Hepatocyte (in vitro differentiated cells): ENCODE results near the gene ARL15. TPM values are rescaled to one million over a fixed set of nuclear protein-coding genes. Genes with fewer than 3 reads are reported as not detected.

Source experiments
- DNase-seq: peaks from one replicate; pipeline ENCODE4 v3.0.0-alpha.2; 2016; ENCODE audit warnings: low spot score
- H2AFZ ChIP-seq: fragments of 200-600 bp; sonication (generic); 2 replicates; pipeline ENCODE4 v1.6.0; 2016; ENCODE audit warnings: antibody characterized with exemption, mild to moderate bottlenecking
- H3K27ac ChIP-seq: fragments of 200-600 bp; sonication (generic); 2 replicates; pipeline ENCODE4 v1.5.1; 2016; ENCODE audit warnings: mild to moderate bottlenecking
- H3K27me3 ChIP-seq: fragments of 200-600 bp; sonication (generic); 2 replicates; pipeline ENCODE4 v1.6.1; 2016
- H3K36me3 ChIP-seq: fragments of 200-600 bp; sonication (generic); replicated peaks from 2 replicates; pipeline ENCODE4 v1.5.1; 2016; ENCODE audit warnings: low read depth; ENCODE audit not compliant: insufficient read depth
- H3K4me1 ChIP-seq: fragments of 200-600 bp; sonication (generic); 2 replicates; pipeline ENCODE4 v1.5.1; 2016; ENCODE audit warnings: mild to moderate bottlenecking, moderate library complexity; ENCODE audit not compliant: insufficient read depth
- H3K4me2 ChIP-seq: fragments of 200-600 bp; sonication (generic); 2 replicates; pipeline ENCODE4 v1.6.0; 2016
- H3K4me3 ChIP-seq: fragments of 200-600 bp; sonication (generic); 2 replicates; pipeline ENCODE4 v1.5.1; 2016; ENCODE audit warnings: mild to moderate bottlenecking
- H3K79me2 ChIP-seq: fragments of 200-600 bp; sonication (generic); 2 replicates; pipeline ENCODE4 v1.6.0; 2017; ENCODE audit warnings: mild to moderate bottlenecking
- H3K9me2 ChIP-seq: fragments of 200-600 bp; sonication (generic); replicated peaks from 2 replicates; pipeline ENCODE4 v1.6.0; 2017; ENCODE audit warnings: mild to moderate bottlenecking; ENCODE audit not compliant: insufficient read depth
- H3K9me3 ChIP-seq: fragments of 200-600 bp; sonication (generic); 2 replicates; pipeline ENCODE4 v1.5.1; 2016; ENCODE audit warnings: low read depth, mild to moderate bottlenecking
- H4K20me1 ChIP-seq: fragments of 200-600 bp; sonication (generic); 2 replicates; pipeline ENCODE4 v1.6.0; 2016; ENCODE audit warnings: mild to moderate bottlenecking; ENCODE audit not compliant: insufficient read depth, poor library complexity, severe bottlenecking
- CTCF ChIP-seq: fragments of 200-600 bp; sonication (generic); IDR thresholded peaks from 2 replicates; pipeline ENCODE4 v1.5.1; 2016; ENCODE audit warnings: antibody characterized with exemption, mild to moderate bottlenecking; ENCODE audit not compliant: poor library complexity
- EZH2 ChIP-seq: fragments of 200-600 bp; sonication (generic); IDR thresholded peaks from 2 replicates; pipeline ENCODE4 v1.6.1; 2016; ENCODE audit warnings: antibody characterized with exemption, mild to moderate bottlenecking, borderline replicate concordance
- EZH2phosphoT487 ChIP-seq: fragments of 200-600 bp; sonication (generic); IDR thresholded peaks from one replicate; pipeline ENCODE4 v1.6.1; 2018; ENCODE audit warnings: antibody characterized with exemption, mild to moderate bottlenecking, low read depth, moderate library complexity; ENCODE audit not compliant: unreplicated experiment, severe bottlenecking
- WGBS: methylation state at CpG from one replicate; pipeline ENCODE4 v1.1.6; 2016; ENCODE audit warnings: low lambda C conversion rate; ENCODE audit errors: missing lambda C conversion rate; 5-methylcytosine and 5-hydroxymethylcytosine counted together
- polyA plus RNA-seq: library from polyadenylated mRNA; unstranded; fragments of >200 nt; fragmentation: Nextera tagmentation; extraction: Ambion mirVana; gene quantifications from 2 replicates; pipeline ENCODE4 v1.2.1, GENCODE V29; 2016
- total RNA-seq: library from RNA; depleted of rRNA; stranded (reverse); fragments of >200 nt; gene quantifications from 2 replicates; pipeline ENCODE4 v1.2.3, GENCODE V29; 2014

ARL15 gene
- total and polyA plus RNA-seq, 2 experiments from 2014 or later: 13.3 to 66.3 TPM

GRCh38 chr5:54135042-54135441, 175.3 kb downstream of the ARL15 start:
- no peak for DNase-seq
- Histone ChIP-seq H3K79me2 (no peaks in the 10 kb centered on the region), H3K27me3 (no peaks in the 10 kb centered on the region), H3K4me1 (peaks cover 4% of the 10 kb centered on the region), H3K4me3 (no peak overlapping the region), H3K9me2 (no peaks in the 10 kb centered on the region), H3K27ac (no peak overlapping the region), H3K36me3 (no peaks in the 10 kb centered on the region), H3K9me3 (no peaks in the 10 kb centered on the region), H2AFZ (no peak overlapping the region), H3K4me2 (no peak overlapping the region), H4K20me1 (peaks cover 3% of the 10 kb centered on the region)
- TF ChIP-seq CTCF (no peak), EZH2 (no peak), EZH2phosphoT487 (no peak)
- WGBS: 68% methylated on average over 2 of the region's 2 CpGs

GRCh38 chr5:54133917-54134316, 176.5 kb downstream of the ARL15 start:
- peaks cover 3% of the 10 kb centered on the region for H4K20me1 ChIP-seq
- H3K36me3 ChIP-seq: no peaks in the 10 kb centered on the region
- TF ChIP-seq CTCF: no peak
- TF ChIP-seq EZH2phosphoT487: no peak
- TF ChIP-seq EZH2: no peak
- peaks cover 4% of the 10 kb centered on the region for H3K4me1 ChIP-seq
- H3K79me2 ChIP-seq: no peaks in the 10 kb centered on the region
- DNase-seq: no peak
- no peak overlapping the region for H3K4me3 ChIP-seq
- no peak overlapping the region for H3K4me2 ChIP-seq
- H3K27me3 ChIP-seq: no peaks in the 10 kb centered on the region
- no peaks in the 10 kb centered on the region for H3K9me3 ChIP-seq
- H2AFZ ChIP-seq: no peak overlapping the region
- H3K27ac ChIP-seq: no peak overlapping the region
- H3K9me2 ChIP-seq: no peaks in the 10 kb centered on the region

- no peak overlapping the region for H3K4me3 ChIP-seq
- no peak overlapping the region for H2AFZ ChIP-seq
- H3K9me3 ChIP-seq: no peaks in the 10 kb centered on the region
- no peaks in the 10 kb centered on the region for H4K20me1 ChIP-seq
- H3K27ac ChIP-seq: no peak overlapping the region
- no peaks in the 10 kb centered on the region for H3K79me2 ChIP-seq
- H3K9me2 ChIP-seq: no peaks in the 10 kb centered on the region
- DNase-seq: no peak
- H3K4me2 ChIP-seq: no peak overlapping the region
- H3K4me1 ChIP-seq: no peaks in the 10 kb centered on the region
- 86% methylated on average over 2 of the region's 2 CpGs for WGBS
- no peak for TF ChIP-seq EZH2
- no peak for TF ChIP-seq CTCF
- no peak for TF ChIP-seq EZH2phosphoT487
- H3K36me3 ChIP-seq: no peaks in the 10 kb centered on the region
- H3K27me3 ChIP-seq: no peaks in the 10 kb centered on the region
Measured at GRCh38 chr5:54120473-54120872, 189.9 kb downstream of the ARL15 start.

GRCh38 chr5:54117957-54118356, 192.4 kb downstream of the ARL15 start:
- no peaks in the 10 kb centered on the region for H3K36me3 ChIP-seq
- H3K9me2 ChIP-seq: no peaks in the 10 kb centered on the region
- no peaks in the 10 kb centered on the region for H3K4me1 ChIP-seq
- no peak for TF ChIP-seq EZH2
- TF ChIP-seq EZH2phosphoT487: no peak
- TF ChIP-seq CTCF: no peak
- H3K4me2 ChIP-seq: no peak overlapping the region
- no peak overlapping the region for H2AFZ ChIP-seq
- DNase-seq: no peak
- H4K20me1 ChIP-seq: no peaks in the 10 kb centered on the region
- no peaks in the 10 kb centered on the region for H3K27me3 ChIP-seq
- no peak overlapping the region for H3K27ac ChIP-seq
- H3K9me3 ChIP-seq: no peaks in the 10 kb centered on the region
- no peak overlapping the region for H3K4me3 ChIP-seq
- 95% methylated on average over 2 of the region's 2 CpGs for WGBS
- H3K79me2 ChIP-seq: no peaks in the 10 kb centered on the region
